Activated CD4-positive, alpha-beta T cell treated with anti-CD3 and anti-CD28 coated beads, Interleukin-2, amount 10 ng/mL, durations not matched to agents 7 days and 5 days (primary cell): ENCODE results near the gene CENPQ. TPM values are rescaled to one million over a fixed set of nuclear protein-coding genes. Genes with fewer than 3 reads are reported as not detected.

ENCODE experiments used
- CTCF ChIA-PET: fragments of 350-600 bp; sonication (Branson Sonifier 250); formaldehyde crosslinking; loops from one replicate; lab custom pipeline; 2021; ENCODE audit warnings: antibody characterized with exemption; lab: Charles Lee
- POLR2A ChIA-PET: fragments of 350-600 bp; sonication (Branson Sonifier 250); formaldehyde crosslinking; loops from one replicate; lab custom pipeline; 2021; ENCODE audit warnings: antibody characterized with exemption; lab: Charles Lee
- DNase-seq: peaks from one replicate; pipeline ENCODE4 v3.0.0-alpha.2; 2020
- H3K27ac Mint-ChIP-seq: one replicate; pipeline ENCODE4 v1.8.0; 2021; ENCODE audit warnings: mild to moderate bottlenecking, moderate library complexity, mixed read lengths
- H3K27me3 Mint-ChIP-seq: one replicate; pipeline ENCODE4 v1.8.0; 2021; ENCODE audit warnings: mixed read lengths
- H3K36me3 Mint-ChIP-seq: one replicate; pipeline ENCODE4 v1.8.0; 2021; ENCODE audit warnings: low read depth, mixed read lengths
- H3K4me1 Mint-ChIP-seq: one replicate; pipeline ENCODE4 v1.8.0; 2021; ENCODE audit warnings: mixed read lengths
- H3K4me3 Mint-ChIP-seq: one replicate; pipeline ENCODE4 v1.8.0; 2021; ENCODE audit warnings: mild to moderate bottlenecking, moderate library complexity, mixed read lengths
- H3K9me3 Mint-ChIP-seq: one replicate; pipeline ENCODE4 v1.8.0; 2021; ENCODE audit warnings: mixed read lengths
- total RNA-seq, 2 experiments: library from RNA; stranded (reverse); gene quantifications; one replicate each; pipeline ENCODE4 v1.2.3, GENCODE V29; 2021

Gene CENPQ
- 10 to 100 TPM; 13.3 to 13.9 TPM for total RNA-seq

GRCh38 chr6:49462927-49463611 lies at the start of gene CENPQ, which contains the start of gene MMUT:
Gene CENPQ, plus strand, starts transcription at chr6:49463370. Its CDS starts 6,807 bp downstream, at chr6:49470177.
Gene MMUT, minus strand, starts transcription at chr6:49463253. Its CDS starts 3,787 bp downstream, at chr6:49459466.
- Mint-ChIP-seq H3K4me1 (peaks cover 57% of the 10 kb centered on the region), H3K9me3 (no peaks in the 10 kb centered on the region), H3K27me3 (no peaks in the 10 kb centered on the region), H3K4me3 (peak within 1 kb of the TSS; percentile 94), H3K27ac (peak within 1 kb of the TSS; percentile 98), H3K36me3 (peaks cover 8% of the 10 kb centered on the region)
- DNase-seq: peak; percentile 95
- ChIA-PET CTCF (no interaction called here), POLR2A (no interaction called here)

- Mint-ChIP-seq H3K27me3 (peaks cover 14% of the 10 kb centered on the region), H3K27ac (no peak overlapping the region), H3K4me1 (no peaks in the 10 kb centered on the region), H3K4me3 (no peak overlapping the region), H3K36me3 (no peaks in the 10 kb centered on the region), H3K9me3 (no peaks in the 10 kb centered on the region)
- DNase-seq: no peak
- ChIA-PET POLR2A (no interaction called here), CTCF (no interaction called here)
Measured at GRCh38 chr6:49415358-49415757, 47.8 kb upstream of the CENPQ start.

- H3K9me3 Mint-ChIP-seq: no peaks in the 10 kb centered on the region
- peaks cover 16% of the 10 kb centered on the region for H3K27me3 Mint-ChIP-seq
- no peaks in the 10 kb centered on the region for H3K4me1 Mint-ChIP-seq
- H3K27ac Mint-ChIP-seq: no peak overlapping the region
- CTCF ChIA-PET: no interaction called here
- no peak overlapping the region for H3K4me3 Mint-ChIP-seq
- H3K36me3 Mint-ChIP-seq: no peaks in the 10 kb centered on the region
- no peak for DNase-seq
- POLR2A ChIA-PET: no interaction called here
Measured at GRCh38 chr6:49416195-49416594, 47.0 kb upstream of the CENPQ start.

GRCh38 chr6:49423817-49424216 lies 39.4 kb upstream of the CENPQ start:
- Mint-ChIP-seq H3K4me1 (no peaks in the 10 kb centered on the region), H3K27me3 (peaks cover 2% of the 10 kb centered on the region), H3K36me3 (no peaks in the 10 kb centered on the region), H3K27ac (no peak overlapping the region), H3K4me3 (no peak overlapping the region), H3K9me3 (no peaks in the 10 kb centered on the region)
- POLR2A ChIA-PET: no interaction called here
- no peak for DNase-seq
- CTCF ChIA-PET: no interaction called here

- CTCF ChIA-PET: no interaction called here
- no peaks in the 10 kb centered on the region for H3K27me3 Mint-ChIP-seq
- H3K4me1 Mint-ChIP-seq: no peaks in the 10 kb centered on the region
- no peak for DNase-seq
- H3K27ac Mint-ChIP-seq: no peak overlapping the region
- no peaks in the 10 kb centered on the region for H3K9me3 Mint-ChIP-seq
- H3K36me3 Mint-ChIP-seq: peaks cover 22% of the 10 kb centered on the region
- POLR2A ChIA-PET: no interaction called here
- H3K4me3 Mint-ChIP-seq: no peak overlapping the region
Measured at GRCh38 chr6:49430187-49430586, 33.0 kb upstream of the CENPQ start.

GRCh38 chr6:49430866-49431265 lies 32.3 kb upstream of the CENPQ start:
- Mint-ChIP-seq H3K36me3 (peaks cover 29% of the 10 kb centered on the region), H3K27me3 (no peaks in the 10 kb centered on the region), H3K27ac (no peak overlapping the region), H3K4me1 (no peaks in the 10 kb centered on the region), H3K4me3 (no peak overlapping the region), H3K9me3 (no peaks in the 10 kb centered on the region)
- no peak for DNase-seq
- ChIA-PET CTCF (no interaction called here), POLR2A (no interaction called here)

- DNase-seq: no peak
- Mint-ChIP-seq H3K4me1 (peaks cover 16% of the 10 kb centered on the region), H3K4me3 (no peak overlapping the region), H3K36me3 (peaks cover 27% of the 10 kb centered on the region), H3K27me3 (no peaks in the 10 kb centered on the region), H3K9me3 (no peaks in the 10 kb centered on the region), H3K27ac (no peak overlapping the region)
- ChIA-PET CTCF (no interaction called here), POLR2A (no interaction called here)
Measured at GRCh38 chr6:49453221-49453620, 9.9 kb upstream of the CENPQ start.

- no peak for DNase-seq
- no peaks in the 10 kb centered on the region for H3K27me3 Mint-ChIP-seq
- H3K4me3 Mint-ChIP-seq: peak overlapping the region; percentile 45
- peaks cover 31% of the 10 kb centered on the region for H3K36me3 Mint-ChIP-seq
- POLR2A ChIA-PET: no interaction called here
- H3K4me1 Mint-ChIP-seq: peaks cover 23% of the 10 kb centered on the region
- peak overlapping the region; percentile 83 for H3K27ac Mint-ChIP-seq
- no peaks in the 10 kb centered on the region for H3K9me3 Mint-ChIP-seq
- CTCF ChIA-PET: interaction anchor here (0.6 kb wide), 1 partner anchor 1616 kb away, joined by 3 read pairs; no protein-coding TSS in a partner anchor
Measured at GRCh38 chr6:49454787-49455709, 8.1 kb upstream of the CENPQ start.

GRCh38 chr6:49457771-49458170 lies 5.4 kb upstream of the CENPQ start:
- CTCF ChIA-PET: no interaction called here
- POLR2A ChIA-PET: no interaction called here
- Mint-ChIP-seq H3K9me3 (no peaks in the 10 kb centered on the region), H3K27me3 (no peaks in the 10 kb centered on the region), H3K4me3 (no peak overlapping the region), H3K36me3 (peaks cover 26% of the 10 kb centered on the region), H3K27ac (no peak overlapping the region), H3K4me1 (peaks cover 42% of the 10 kb centered on the region)
- no peak for DNase-seq

- Mint-ChIP-seq H3K27ac (peak overlapping the region; percentile 98), H3K4me3 (peak overlapping the region; percentile 94), H3K36me3 (peaks cover 13% of the 10 kb centered on the region), H3K4me1 (peaks cover 57% of the 10 kb centered on the region), H3K9me3 (no peaks in the 10 kb centered on the region), H3K27me3 (no peaks in the 10 kb centered on the region)
- POLR2A ChIA-PET: no interaction called here
- no peak for DNase-seq
- CTCF ChIA-PET: no interaction called here
Measured at GRCh38 chr6:49462071-49462470, 1.1 kb upstream of the CENPQ start.

GRCh38 chr6:49462599-49462926 lies 607 bp upstream of the CENPQ start:
- peak overlapping the region; percentile 98 for H3K27ac Mint-ChIP-seq
- peaks cover 9% of the 10 kb centered on the region for H3K36me3 Mint-ChIP-seq
- no peak for DNase-seq
- no peaks in the 10 kb centered on the region for H3K9me3 Mint-ChIP-seq
- H3K4me1 Mint-ChIP-seq: peaks cover 55% of the 10 kb centered on the region
- no peaks in the 10 kb centered on the region for H3K27me3 Mint-ChIP-seq
- POLR2A ChIA-PET: no interaction called here
- CTCF ChIA-PET: no interaction called here
- H3K4me3 Mint-ChIP-seq: peak overlapping the region; percentile 94

- H3K4me3 Mint-ChIP-seq: peak overlapping the region; percentile 94
- H3K27me3 Mint-ChIP-seq: no peaks in the 10 kb centered on the region
- CTCF ChIA-PET: no interaction called here
- DNase-seq: no peak
- peaks cover 8% of the 10 kb centered on the region for H3K36me3 Mint-ChIP-seq
- no peaks in the 10 kb centered on the region for H3K9me3 Mint-ChIP-seq
- H3K27ac Mint-ChIP-seq: peak overlapping the region; percentile 98
- POLR2A ChIA-PET: no interaction called here
- peaks cover 56% of the 10 kb centered on the region for H3K4me1 Mint-ChIP-seq
Measured at GRCh38 chr6:49463612-49463967, 420 bp downstream of the CENPQ start.

- Mint-ChIP-seq H3K27ac (peak overlapping the region; percentile 98), H3K4me3 (peak overlapping the region; percentile 94), H3K27me3 (no peaks in the 10 kb centered on the region), H3K9me3 (no peaks in the 10 kb centered on the region), H3K4me1 (peaks cover 54% of the 10 kb centered on the region), H3K36me3 (peaks cover 3% of the 10 kb centered on the region)
- DNase-seq: no peak
- ChIA-PET CTCF (no interaction called here), POLR2A (no interaction called here)
Measured at GRCh38 chr6:49464691-49465090, 1.5 kb downstream of the CENPQ start.
